H1 (cell line): Measurements from ENCODE around the gene MTG1. TPM values are rescaled to one million over a fixed set of nuclear protein-coding genes. Genes with fewer than 3 reads are reported as not detected.

Experiments
- CTCF ChIA-PET: fragments of 300-600 bp; sonication (Branson Sonifier 250); formaldehyde crosslinking; loops from one replicate; lab custom pipeline; 2021; ENCODE audit not compliant: partially characterized antibody; lab: Charles Lee
- POLR2A ChIA-PET: fragments of 300-600 bp; sonication (Branson Sonifier 250); formaldehyde crosslinking; loops from one replicate; lab custom pipeline; 2021; ENCODE audit warnings: inconsistent platforms; ENCODE audit not compliant: partially characterized antibody; lab: Charles Lee
- DNase-seq, 2 experiments: peaks; one replicate each; pipeline versions ENCODE4 v3.0.0 to v3.0.0-alpha.2; 2010 to 2022; ENCODE audit warnings: low spot score in 2 of 2, low read depth in 1 of 2, mixed read lengths in 1 of 2
- FAIRE-seq: peaks from 2 replicates; lab custom pipeline; 2011; peaks lifted over from hg19 to GRCh38; lab: Jason Lieb, UNC
- H2AFZ ChIP-seq: 2 replicates; pipeline ENCODE4 v1.8.1; 2012; ENCODE audit warnings: low read length, inconsistent platforms
- H2AK5ac ChIP-seq: 2 replicates; pipeline ENCODE4 v1.6.1; 2013; ENCODE audit warnings: low read depth, low read length
- H2BK120ac ChIP-seq: replicated peaks from 2 replicates; pipeline ENCODE3; 2013; ENCODE audit warnings: low read depth, low read length, inconsistent platforms
- H2BK12ac ChIP-seq: 2 replicates; pipeline ENCODE4 v1.6.1; 2013; ENCODE audit warnings: low read depth, low read length
- H2BK15ac ChIP-seq: 2 replicates; pipeline ENCODE4 v1.6.1; 2013; ENCODE audit warnings: low read length
- H2BK20ac ChIP-seq: 2 replicates; pipeline ENCODE4 v1.6.1; 2013; ENCODE audit warnings: low read length
- H2BK5ac ChIP-seq: 2 replicates; pipeline ENCODE4 v1.6.1; 2013; ENCODE audit warnings: low read depth, low read length
- H3K14ac ChIP-seq: 2 replicates; pipeline ENCODE4 v1.6.1; 2013; ENCODE audit warnings: inconsistent platforms; ENCODE audit not compliant: insufficient read length
- H3K18ac ChIP-seq: 2 replicates; pipeline ENCODE4 v1.6.1; 2013; ENCODE audit warnings: low read length; ENCODE audit errors: extremely low read depth
- H3K23ac ChIP-seq: 2 replicates; pipeline ENCODE4 v1.6.1; 2013; ENCODE audit warnings: inconsistent platforms; ENCODE audit not compliant: insufficient read length
- H3K23me2 ChIP-seq: 2 replicates; pipeline ENCODE4 v1.6.1; 2013; ENCODE audit warnings: low read depth, low read length
- H3K27ac ChIP-seq: 2 replicates; pipeline ENCODE4 v1.6.1; 2011; ENCODE audit warnings: low read depth, low read length, inconsistent platforms
- H3K27me3 ChIP-seq, 4 experiments: replicated peaks in 1 of 4; 1 replicate in 1 of 4; 2 replicates in 3 of 4; pipeline versions ENCODE4 v1.6.1 to v1.8.1; 2011 to 2013; ENCODE audit warnings: low read length in 3 of 4, mild to moderate bottlenecking in 3 of 4, inconsistent platforms in 2 of 4, mixed read lengths in 2 of 4, moderate library complexity in 1 of 4; ENCODE audit not compliant: control insufficient read depth in 3 of 4, insufficient read depth in 3 of 4; ENCODE audit errors: extremely low read depth in 1 of 4
- H3K36me3 ChIP-seq, 4 experiments: 2 replicates each; pipeline versions ENCODE4 v1.6.1 to v1.8.1; 2011 to 2013; ENCODE audit warnings: mild to moderate bottlenecking in 4 of 4, low read length in 3 of 4, moderate library complexity in 2 of 4, control low read depth in 1 of 4, inconsistent platforms in 1 of 4; ENCODE audit not compliant: insufficient read depth in 4 of 4, control insufficient read depth in 2 of 4
- H3K4ac ChIP-seq: replicated peaks from 2 replicates; pipeline ENCODE3; 2013; ENCODE audit warnings: low read length, low read depth, mixed read lengths, inconsistent platforms; ENCODE audit not compliant: insufficient read length
- H3K4me1 ChIP-seq, 4 experiments: replicated peaks in 1 of 4; 1 replicate in 1 of 4; 2 replicates in 3 of 4; pipeline versions ENCODE4 v1.6.1 to v1.8.1; 2011 to 2013; ENCODE audit warnings: low read length in 3 of 4, inconsistent platforms in 2 of 4, mixed read lengths in 1 of 4; ENCODE audit not compliant: insufficient read depth in 4 of 4, control insufficient read depth in 3 of 4
- H3K4me2 ChIP-seq, 2 experiments: 2 replicates each; pipeline versions ENCODE4 v1.6.1 to v1.8.1; 2011 to 2013; ENCODE audit warnings: low read depth in 2 of 2, low read length in 2 of 2, control low read depth in 1 of 2, inconsistent platforms in 1 of 2, mild to moderate bottlenecking in 1 of 2; ENCODE audit not compliant: insufficient read depth in 1 of 2
- H3K4me3 ChIP-seq, 4 experiments: fragments of 200-600, 300-600 bp in 1 of 4; sonication (generic), shearing (Covaris generic), sonication (Bioruptor Twin) in 1 of 4; 2 replicates each; pipeline versions ENCODE4 v1.5.1 to v1.8.1; 2011 to 2016; ENCODE audit warnings: low read length in 4 of 4, low read depth in 3 of 4, control low read depth in 2 of 4, inconsistent platforms in 2 of 4, mild to moderate bottlenecking in 2 of 4, mixed read lengths in 1 of 4, moderate library complexity in 1 of 4; ENCODE audit not compliant: insufficient read depth in 2 of 4; ENCODE audit errors: extremely low read depth in 1 of 4
- H3K56ac ChIP-seq: replicated peaks from 2 replicates; pipeline ENCODE3; 2013; ENCODE audit warnings: low read depth, mild to moderate bottlenecking, mixed read lengths, low read length, inconsistent platforms; ENCODE audit not compliant: insufficient read length
- H3K79me1 ChIP-seq: 2 replicates; pipeline ENCODE4 v1.6.1; 2013; ENCODE audit warnings: low read depth, low read length, control low read depth
- H3K79me2 ChIP-seq, 2 experiments: 2 replicates each; pipeline versions ENCODE4 v1.6.1 to v1.8.1; 2012 to 2013; ENCODE audit warnings: low read length in 2 of 2, mild to moderate bottlenecking in 2 of 2, inconsistent platforms in 1 of 2; ENCODE audit not compliant: insufficient read depth in 2 of 2, control insufficient read depth in 1 of 2
- H3K9ac ChIP-seq, 4 experiments: replicated peaks in 1 of 4; 1 replicate in 1 of 4; 2 replicates in 3 of 4; pipeline versions ENCODE4 v1.6.1 to v1.8.1; 2011 to 2013; ENCODE audit warnings: low read depth in 3 of 4, low read length in 3 of 4, control low read depth in 2 of 4, mild to moderate bottlenecking in 2 of 4, moderate library complexity in 2 of 4, inconsistent platforms in 1 of 4; ENCODE audit errors: extremely low read depth in 1 of 4
- H3K9me3 ChIP-seq, 2 experiments: 2 replicates each; pipeline versions ENCODE4 v1.6.1 to v1.8.1; 2012 to 2013; ENCODE audit warnings: mild to moderate bottlenecking in 2 of 2, moderate library complexity in 2 of 2, control low read depth in 1 of 2, inconsistent platforms in 1 of 2, low read depth in 1 of 2, low read length in 1 of 2, mixed read lengths in 1 of 2; ENCODE audit not compliant: insufficient read depth in 2 of 2
- H4K20me1 ChIP-seq, 2 experiments: replicated peaks in 1 of 2; 2 replicates each; pipeline versions ENCODE3 to v1.8.1; 2011 to 2013; ENCODE audit warnings: inconsistent platforms in 2 of 2, low read length in 2 of 2, mild to moderate bottlenecking in 1 of 2; ENCODE audit not compliant: insufficient read depth in 2 of 2, control insufficient read depth in 1 of 2
- H4K5ac ChIP-seq: 2 replicates; pipeline ENCODE4 v1.6.1; 2013; ENCODE audit warnings: low read length, low read depth, mixed read lengths, inconsistent platforms; ENCODE audit not compliant: insufficient read length
- H4K8ac ChIP-seq: 2 replicates; pipeline ENCODE4 v1.8.0; 2013; ENCODE audit warnings: mild to moderate bottlenecking, moderate library complexity, low read length, inconsistent platforms; ENCODE audit not compliant: insufficient read depth; ENCODE audit errors: extremely low read depth
- H4K91ac ChIP-seq: replicated peaks from 2 replicates; pipeline ENCODE3; 2013; ENCODE audit warnings: low read length, mixed read lengths, inconsistent platforms; ENCODE audit not compliant: insufficient read length
- HDAC6 ChIP-seq: IDR thresholded peaks from one replicate; pipeline ENCODE4 v1.7.1; 2012; ENCODE audit warnings: low read depth, mild to moderate bottlenecking, inconsistent platforms, low read length, moderate library complexity
- POLR2A ChIP-seq, 2 experiments: IDR thresholded peaks; 1 replicate in 1 of 2; 2 replicates in 1 of 2; pipeline ENCODE4 v1.6.1; 2011; ENCODE audit warnings: low read depth in 2 of 2, low read length in 2 of 2, mild to moderate bottlenecking in 2 of 2; ENCODE audit errors: control extremely low read depth in 1 of 2
- TAF7 ChIP-seq: optimal IDR thresholded peaks from 2 replicates; pipeline ENCODE3; 2011; ENCODE audit warnings: low read depth, mild to moderate bottlenecking, inconsistent platforms, low read length, moderate library complexity, borderline replicate concordance
- WGBS, 2 experiments: shearing (Covaris generic) in 1 of 2; methylation state at CpG; one replicate each; pipeline versions ENCODE4 v1.1.6 to v1.1.7; 2013 to 2015; ENCODE audit warnings: low lambda C conversion rate in 2 of 2, mixed read lengths in 2 of 2, inconsistent platforms in 1 of 2, low coverage in 1 of 2, missing lambda C conversion rate in 1 of 2; ENCODE audit not compliant: insufficient replicate concordance in 2 of 2, insufficient coverage in 1 of 2, insufficient read length in 1 of 2; ENCODE audit errors: extremely low coverage in 1 of 2, missing lambda C conversion rate in 1 of 2; 5-methylcytosine and 5-hydroxymethylcytosine counted together
- polyA plus RNA-seq, 7 experiments: library from polyadenylated mRNA; depleted of rRNA in 3 of 7; stranded (reverse) in 5 of 7; unstranded in 2 of 7; fragments of >200 nt in 5 of 7; fragments of 200-250 nt in 2 of 7; gene quantifications; 1 replicate in 5 of 7; 2 replicates in 1 of 7; 4 replicates in 1 of 7; pipeline versions ENCODE4 v1.2.1 to v1.2.3, GENCODE V29; 2011 to 2013; ENCODE audit warnings: missing spikeins in 2 of 7, mixed read lengths in 2 of 7
- total RNA-seq: library from RNA; stranded (reverse); fragmentation: NEBNext Ultra II Directional; extraction: Animal tissue kit (Norgen Biotek cat#: 25700); gene quantifications from 2 replicates; pipeline ENCODE4 v1.2.1, GENCODE V29; 2021

The MTG1 gene
- total and polyA plus RNA-seq, 2 of the 8 experiments (the other 6 are each of a cell fraction or from before 2014, with no cell fraction given) = 56.6 to 81.6 TPM

DNA sequence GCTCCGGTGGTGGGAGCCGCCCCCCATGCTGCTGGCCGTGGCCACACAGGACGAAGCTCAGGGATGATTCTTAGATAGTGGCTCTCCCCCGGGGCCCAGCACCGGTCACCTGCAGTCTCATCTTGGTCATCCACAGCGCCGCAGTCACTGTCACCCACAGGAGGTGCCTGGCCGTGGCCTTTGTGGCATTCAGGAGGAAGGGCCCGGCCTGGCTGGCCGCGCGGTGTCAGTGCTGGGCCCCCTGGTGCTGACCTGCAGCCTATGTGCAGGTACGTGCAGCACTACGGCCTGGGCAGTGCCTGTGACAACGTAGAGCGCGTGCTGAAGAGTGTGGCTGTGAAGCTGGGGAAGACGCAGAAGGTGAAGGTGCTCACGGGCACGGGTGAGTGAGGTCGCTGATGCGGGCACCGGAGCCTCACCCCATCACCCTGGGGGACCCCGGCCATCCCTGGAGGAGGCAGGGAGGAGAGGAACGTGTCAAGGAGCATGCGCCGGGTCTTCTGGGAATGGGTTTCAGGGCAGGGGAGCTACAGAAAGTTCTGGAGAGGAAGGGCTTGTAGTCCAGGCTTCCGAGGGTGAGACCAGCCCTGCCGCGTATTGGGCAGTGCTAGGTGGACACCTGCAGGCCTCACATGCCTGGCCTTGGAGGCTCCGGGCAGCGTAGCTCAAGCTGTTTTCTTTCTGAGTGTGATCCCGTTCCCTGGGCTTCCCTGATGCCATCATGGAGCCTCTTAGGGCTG is 25.4 kb downstream of the MTG1 start:
- no peak overlapping the region for H3K18ac ChIP-seq
- no peak overlapping the region for H2BK120ac ChIP-seq
- no peak overlapping the region for H3K4ac ChIP-seq
- no peak overlapping the region for H4K91ac ChIP-seq
- no peak overlapping the region for H2BK12ac ChIP-seq
- peaks cover 0 to 6% (median 0%) of the 10 kb centered on the region in 4 experiments; a peak in 2 of 7 replicates for H3K4me1 ChIP-seq
- peaks cover 0 to 3% (median under 1%) of the 10 kb centered on the region in 4 experiments; a peak in 2 of 7 replicates for H3K27me3 ChIP-seq
- DNase-seq (no peak), FAIRE-seq (no peak)
- H2BK20ac ChIP-seq = no peak overlapping the region
- no peak overlapping the region for H2BK5ac ChIP-seq
- no peak overlapping the region for H3K27ac ChIP-seq
- H2AFZ ChIP-seq = no peak overlapping the region
- CTCF ChIA-PET = interaction anchor here (1.0 to 1.6 kb wide), 5 partner anchors 18 to 154 kb away, joined by 3 to 4 read pairs (median 3); no protein-coding TSS in a partner anchor
- TF ChIP-seq HDAC6 (no peak), POLR2A (IDR thresholded peaks at IDR 0.05; ENCODE audit: control extremely low read depth in 1 of 2, low read depth in 2 of 2, low read length in 2 of 2) (peak in 1 of 2 experiments; percentile 17; a peak in 1 of 3 replicates), TAF7 (no peak)
- TF ChIP-seq, all 59 proteins: peak for 1
- no peak overlapping the region for H4K5ac ChIP-seq
- peaks cover 3% of the 10 kb centered on the region; the same call in 1 of the 2 replicates for H3K23me2 ChIP-seq
- H2AK5ac ChIP-seq = no peak overlapping the region
- no peak overlapping the region for H3K4me2 ChIP-seq
- H3K14ac ChIP-seq = no peak overlapping the region
- H3K56ac ChIP-seq = no peak overlapping the region
- WGBS, 2 experiments = 89% methylated on average over 31 of the region's 34 CpGs; no CpG with 5 or more reads in 1 of the 2 experiments
- POLR2A ChIA-PET = interaction anchor here (0.9 to 2.0 kb wide), 4 partner anchors 18 to 154 kb away, joined by 3 to 5 read pairs (median 4); no protein-coding TSS in a partner anchor
- no peaks in the 10 kb centered on the region for H3K79me1 ChIP-seq
- peaks cover 0 to 10% of the 10 kb centered on the region in 2 experiments; a peak in 1 of 4 replicates for H3K9me3 ChIP-seq
- H4K8ac ChIP-seq = peak overlapping the region; percentile 14; the same call in 1 of the 2 replicates
- H3K23ac ChIP-seq = no peak overlapping the region
- no peak overlapping the region for H3K4me3 ChIP-seq
- H3K79me2 ChIP-seq = no peaks in the 10 kb centered on the region
- peaks cover 0 to 14% (median 2%) of the 10 kb centered on the region in 4 experiments; a peak in 3 of 8 replicates for H3K36me3 ChIP-seq
- H4K20me1 ChIP-seq = peaks cover 5 to 23% of the 10 kb centered on the region in 2 experiments
- H2BK15ac ChIP-seq = no peak overlapping the region
- H3K9ac ChIP-seq = no peak overlapping the region
